ENCODE data around the gene PIK3R5. TPM values are rescaled to one million over a fixed set of nuclear protein-coding genes. Genes with fewer than 3 reads are reported as not detected.

The PIK3R5 gene
- total and polyA plus RNA-seq, 2 donors (not counting 1 experiment from before 2014, with no cell fraction given): 63.1 to 70.0 TPM

DNA sequence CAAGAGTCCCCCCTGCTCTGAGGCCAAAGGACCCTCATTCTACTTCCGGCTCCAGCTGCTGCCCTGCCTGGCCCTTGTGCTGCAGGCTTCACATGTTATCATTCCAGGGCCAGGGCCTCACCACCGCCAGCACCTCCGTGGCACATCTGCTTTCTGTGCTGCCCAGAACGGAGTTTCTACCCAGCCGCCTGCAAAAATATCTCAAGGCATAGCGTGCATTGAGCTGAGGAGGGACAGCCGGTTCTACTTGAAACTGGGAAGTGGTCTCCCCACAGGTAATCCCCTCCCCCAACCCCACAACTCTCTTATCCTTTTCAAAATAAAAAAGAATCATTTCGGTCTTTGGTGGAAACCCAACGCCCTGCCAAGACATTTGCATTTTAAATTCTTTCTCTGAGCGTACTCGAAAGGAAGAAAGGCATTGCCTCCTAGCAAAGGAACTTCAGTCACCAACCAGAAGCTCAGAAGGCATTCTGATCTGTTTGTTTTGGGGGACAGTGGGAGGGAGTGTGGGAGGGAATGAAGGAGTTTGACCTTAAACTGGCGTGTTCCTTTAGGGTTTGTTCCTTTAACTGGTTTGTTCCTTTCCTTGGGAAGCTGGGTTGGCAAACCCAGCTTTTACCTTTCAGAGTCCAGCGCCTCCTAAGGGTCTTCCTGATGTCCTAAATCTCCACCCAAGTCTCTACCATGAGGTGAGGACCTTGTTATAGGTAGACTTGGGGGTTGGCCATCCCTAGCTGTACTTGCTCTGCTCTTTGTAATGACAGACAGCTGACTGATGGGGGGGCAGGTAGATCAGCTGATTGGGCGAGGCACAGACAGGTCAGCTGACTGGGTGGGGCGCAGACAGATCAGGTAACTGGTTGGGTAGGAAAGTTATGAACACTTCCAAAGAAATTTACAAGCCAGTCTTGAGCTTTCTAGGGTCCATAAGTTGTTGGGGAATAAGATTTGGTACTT, 64.6 kb downstream of the PIK3R5 start:
- no peaks in the 10 kb centered on the region for H3K27me3 ChIP-seq (replicated peaks in 1 of 4; ENCODE audit: control extremely low read depth in 1 of 4, control insufficient read depth in 3 of 4, insufficient read depth in 4 of 4, low read length in 3 of 4)
- H2AFZ ChIP-seq (ENCODE audit: insufficient read depth, low read depth, low read length, poor library complexity, severe bottlenecking): peak overlapping the region; percentile 2
- H3K36me3 ChIP-seq (replicated peaks in 1 of 2; ENCODE audit: control extremely low read depth in 1 of 2, control insufficient read depth in 1 of 2, extremely low read depth in 1 of 2, insufficient read depth in 2 of 2, low read length in 1 of 2): peaks cover 0 to 38% of the 10 kb centered on the region in 2 experiments
- H3K9me3 ChIP-seq (ENCODE audit: control extremely low read depth in 1 of 3, control insufficient read depth in 2 of 3, insufficient read depth in 1 of 3, low read length in 2 of 3): no peaks in the 10 kb centered on the region
- peak overlapping the region; percentile 14 for H3K9ac ChIP-seq (ENCODE audit: low read length)
- ATAC-seq (ENCODE audit: low read depth): peak; percentile 22
- H3K4me1 ChIP-seq (ENCODE audit: control insufficient read depth in 2 of 2, insufficient read depth in 2 of 2, low read length in 2 of 2): peaks cover 48 to 54% of the 10 kb centered on the region in 2 donors
- WGBS (ENCODE audit: insufficient coverage): 30% methylated on average over 12 of the region's 15 CpGs
- H3K27ac ChIP-seq (ENCODE audit: low read length in 2 of 2): peak overlapping the region; percentile 56 to 81
- peak overlapping the region in 1 of 5 experiments; percentile 6 for H3K4me3 ChIP-seq (ENCODE audit: control extremely low read depth in 1 of 5, extremely low read depth in 1 of 5, insufficient read depth in 1 of 5, low read depth in 2 of 5, low read length in 4 of 5)
- TF ChIP-seq CTCF (IDR thresholded peaks at IDR 0.05) (no peak), EZH2 (IDR thresholded peaks at IDR 0.05; ENCODE audit: borderline replicate concordance, insufficient read depth, low read depth, low read length, poor library complexity, severe bottlenecking) (no peak)
- Mint-ChIP-seq H3K4me1 (peaks cover 60% of the 10 kb centered on the region), H3K4me3 (peak overlapping the region; percentile 63), H3K27ac (peak overlapping the region; percentile 86), H3K9me3 (ENCODE audit: insufficient read depth) (no peaks in the 10 kb centered on the region), H3K27me3 (no peaks in the 10 kb centered on the region)
- peak overlapping the region; percentile 54 for H3K4me2 ChIP-seq (replicated peaks; ENCODE audit: low read depth, low read length, poor library complexity, severe bottlenecking)
- CTCF ChIA-PET: interaction anchor here (0.6 to 4.5 kb wide), 15 partner anchors 10 to 1039 kb away, joined by 3 to 41 read pairs (median 5); partner anchors contain the start of gene MFSD6L
- intact Hi-C loops (cut with micrococcal nuclease): loop anchor here (1.0 to 5.0 kb wide), 2 partner anchors 11 to 41 kb away; no protein-coding TSS in a partner anchor
- POLR2A ChIA-PET: interaction anchor here (1.3 kb wide), 1 partner anchor 65 kb away, joined by 5 read pairs; the partner anchor contains the start of gene PIK3R5
- H4K20me1 ChIP-seq (ENCODE audit: control insufficient read depth, insufficient read depth, low read length, poor library complexity, severe bottlenecking): no peaks in the 10 kb centered on the region
- DNase-seq: peak; percentile 60
- H3K79me2 ChIP-seq (ENCODE audit: control insufficient read depth, insufficient read depth, low read length): no peaks in the 10 kb centered on the region

Data from B cell (primary cell).